CD4-positive, alpha-beta memory T cell (primary cell): ENCODE results near the gene TEX13B. TPM values are rescaled to one million over a fixed set of nuclear protein-coding genes. Genes with fewer than 3 reads are reported as not detected.

Experiments used
- polyA plus RNA-seq, 2 donors: library from polyadenylated mRNA; unstranded; fragments of 300-500 nt; fragmentation: Illumina TruSeq; gene quantifications; one replicate each; pipeline ENCODE4 v1.2.3, GENCODE V29; 2021
- total RNA-seq, 2 experiments: library from RNA; stranded (reverse); gene quantifications; one replicate each; pipeline ENCODE4 v1.2.3, GENCODE V29; 2021

TEX13B gene
- total and polyA plus RNA-seq, 4 experiments from 2014 or later: not detected

Other genes with a start within 250 kb of the TEX13B start
- gene TSC22D3, start 206.6 kb downstream of the TEX13B start, total RNA-seq: 100 to 1,000 TPM; 195 to 202 TPM
- gene TSC22D3, start 206.6 kb downstream of the TEX13B start, polyA plus RNA-seq: 1,000 to 10,000 TPM in 1 of 2 donors, 100 to 1,000 TPM in 1; 760 to 1,424 TPM
- gene NCBP2L, start 204.6 kb downstream of the TEX13B start, total RNA-seq: not detected
- not detected for gene NCBP2L, start 204.6 kb downstream of the TEX13B start, polyA plus RNA-seq
- gene MID2, start 156.5 kb downstream of the TEX13B start, total RNA-seq: 10 to 100 TPM; 18.6 to 20.0 TPM
- 10 to 100 TPM in 1 of 2 donors, 1 to 10 TPM in 1; 8.8 to 11.4 TPM for gene MID2, start 156.5 kb downstream of the TEX13B start, polyA plus RNA-seq
- gene VSIG1, start 62.7 kb upstream of the TEX13B start, total RNA-seq: 10 to 100 TPM; 41.9 to 46.2 TPM
- 10 to 100 TPM in 1 of 2 donors, 1 to 10 TPM in 1; 6.3 to 20.1 TPM for gene VSIG1, start 62.7 kb upstream of the TEX13B start, polyA plus RNA-seq
- 10 to 100 TPM; 29.0 to 32.6 TPM for gene PSMD10, start 109.2 kb upstream of the TEX13B start, total RNA-seq
- 10 to 100 TPM; 56.7 to 87.8 TPM for gene PSMD10, start 109.2 kb upstream of the TEX13B start, polyA plus RNA-seq
- gene ATG4A, start 109.4 kb upstream of the TEX13B start, total RNA-seq: 1 to 10 TPM; 7.6 to 8.1 TPM
- 10 to 100 TPM; 15.4 to 21.5 TPM for gene ATG4A, start 109.4 kb upstream of the TEX13B start, polyA plus RNA-seq